Dendritic cell treated with granulocyte-macrophage colony-stimulating factor and Interleukin-4, amounts not matched to agents 40 ng/mL and 50 ng/mL, for 4 days (primary cell): Measurements from ENCODE around the gene GREM1.

Experiments
- H3K27ac Mint-ChIP-seq: one replicate; pipeline ENCODE4 v1.8.0; 2022; ENCODE audit warnings: mild to moderate bottlenecking, mixed read lengths
- H3K27me3 Mint-ChIP-seq: one replicate; pipeline ENCODE4 v1.8.0; 2022; ENCODE audit warnings: mild to moderate bottlenecking, mixed read lengths
- H3K36me3 Mint-ChIP-seq: one replicate; pipeline ENCODE4 v1.8.0; 2022; ENCODE audit warnings: low read depth, mixed read lengths
- H3K4me1 Mint-ChIP-seq: one replicate; pipeline ENCODE4 v1.8.0; 2022; ENCODE audit warnings: low read depth, mixed read lengths
- H3K4me3 Mint-ChIP-seq: one replicate; pipeline ENCODE4 v1.8.0; 2022; ENCODE audit warnings: mild to moderate bottlenecking, moderate library complexity, mixed read lengths
- H3K9me3 Mint-ChIP-seq: one replicate; pipeline ENCODE4 v1.8.0; 2022; ENCODE audit warnings: mixed read lengths
- intact Hi-C: fragments of 100-400 bp; cut with micrococcal nuclease; formaldehyde crosslinking; loops from one replicate; pipeline ENCODE4 v1.15.0; 2022

GREM1 gene

DNA sequence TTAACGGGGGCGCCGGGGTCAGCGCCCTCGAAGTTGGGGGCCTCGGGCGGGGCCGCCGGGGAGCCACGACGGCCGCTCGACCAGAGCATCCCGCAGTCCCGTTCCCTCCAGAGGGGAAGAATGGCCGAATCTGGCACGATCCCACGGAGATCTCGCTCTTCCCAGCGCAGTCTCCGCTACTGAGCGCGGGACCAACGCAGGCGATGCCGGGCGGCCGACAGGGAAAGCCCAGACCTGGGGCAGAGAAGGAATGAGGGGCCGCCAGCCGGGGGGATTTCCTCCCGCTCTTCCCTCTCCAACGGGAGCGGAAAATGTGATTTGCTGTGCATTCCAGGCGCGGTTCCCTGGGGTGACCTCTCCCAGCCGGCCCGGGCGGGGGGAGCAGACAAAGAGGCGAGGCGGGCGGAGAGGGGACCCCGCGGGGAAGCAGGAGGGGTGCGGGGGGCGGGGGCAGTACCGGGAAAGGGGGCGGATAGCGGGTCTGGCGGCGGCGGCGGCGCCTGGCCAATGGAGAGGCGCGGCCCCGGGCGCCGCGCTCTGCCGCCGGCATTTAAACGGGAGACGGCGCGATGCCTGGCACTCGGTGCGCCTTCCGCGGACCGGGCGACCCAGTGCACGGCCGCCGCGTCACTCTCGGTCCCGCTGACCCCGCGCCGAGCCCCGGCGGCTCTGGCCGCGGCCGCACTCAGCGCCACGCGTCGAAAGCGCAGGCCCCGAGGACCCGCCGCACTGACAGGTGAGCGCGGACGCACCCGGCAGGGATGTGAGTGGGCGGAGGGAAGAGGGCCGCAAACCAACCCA lies at the start of gene GREM1:
TSS of gene GREM1 (plus strand) at position 579 of the 801 bp plus-strand sequence. CDS start 12,687 bp downstream, outside the sequence.
- Mint-ChIP-seq H3K27me3 (peaks cover 79% of the 10 kb centered on the region), H3K27ac (no peak within 1 kb of the TSS), H3K9me3 (no peaks in the 10 kb centered on the region), H3K4me1 (peaks cover 26% of the 10 kb centered on the region), H3K36me3 (no peaks in the 10 kb centered on the region), H3K4me3 (peak within 1 kb of the TSS; percentile 72)
- intact Hi-C loops = no loop called here

- intact Hi-C loops = loop anchor here (10.0 kb wide), 2 partner anchors 56 to 176 kb away; no protein-coding TSS in a partner anchor
- Mint-ChIP-seq H3K4me1 (no peaks in the 10 kb centered on the region), H3K9me3 (no peaks in the 10 kb centered on the region), H3K27ac (no peak overlapping the region), H3K27me3 (no peaks in the 10 kb centered on the region), H3K4me3 (no peak overlapping the region), H3K36me3 (no peaks in the 10 kb centered on the region)
Observed at GRCh38 chr15:32668942-32669341, 48.9 kb upstream of the GREM1 start.

DNA sequence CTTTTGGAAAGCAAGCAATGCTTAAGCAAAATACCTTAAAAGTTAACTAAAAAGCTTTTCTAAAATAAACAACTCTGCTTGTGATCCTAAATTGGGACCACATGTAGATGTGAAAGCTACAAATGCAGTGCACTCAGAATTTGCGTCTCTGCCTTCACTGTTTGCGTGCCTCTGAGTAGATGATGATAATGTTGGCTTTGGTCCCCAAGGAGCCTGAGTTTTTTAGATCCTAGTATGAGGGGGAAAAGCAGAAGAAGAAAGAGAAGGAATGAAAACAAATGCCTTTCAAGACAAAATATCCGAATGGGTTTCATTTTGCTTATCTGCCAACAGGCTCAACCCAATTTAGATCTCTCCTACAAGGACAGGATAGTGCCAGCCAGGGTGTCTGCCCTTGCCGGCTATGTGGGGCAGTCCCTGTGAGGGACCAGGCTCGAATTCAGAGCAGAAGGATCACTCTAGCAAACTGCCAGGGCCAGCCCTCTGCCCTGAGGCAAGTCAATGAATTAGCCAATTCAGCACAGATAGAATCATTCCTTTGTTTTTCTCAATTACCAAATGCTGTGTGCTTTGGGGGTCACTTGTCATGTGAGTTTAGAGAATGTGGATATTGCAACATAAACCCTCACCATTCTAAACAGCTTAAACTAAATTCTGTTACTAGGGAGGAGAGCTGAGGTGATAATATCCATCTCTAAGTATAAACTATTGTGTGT lies 47.8 kb upstream of the GREM1 start:
- Mint-ChIP-seq H3K4me3 (no peak overlapping the region), H3K9me3 (no peaks in the 10 kb centered on the region), H3K27me3 (no peaks in the 10 kb centered on the region), H3K27ac (no peak overlapping the region), H3K36me3 (no peaks in the 10 kb centered on the region), H3K4me1 (no peaks in the 10 kb centered on the region)
- intact Hi-C loops = loop anchor here (10.0 kb wide), 2 partner anchors 55 to 175 kb away; no protein-coding TSS in a partner anchor

GRCh38 chr15:32670623-32671022 lies 47.2 kb upstream of the GREM1 start:
- Mint-ChIP-seq H3K9me3 (no peaks in the 10 kb centered on the region), H3K36me3 (no peaks in the 10 kb centered on the region), H3K4me1 (peaks cover 5% of the 10 kb centered on the region), H3K4me3 (no peak overlapping the region), H3K27ac (no peak overlapping the region), H3K27me3 (no peaks in the 10 kb centered on the region)
- intact Hi-C loops = no loop called here

GRCh38 chr15:32671339-32672325 lies 46.2 kb upstream of the GREM1 start:
- no peaks in the 10 kb centered on the region for H3K36me3 Mint-ChIP-seq
- intact Hi-C loops = no loop called here
- no peak overlapping the region for H3K27ac Mint-ChIP-seq
- no peaks in the 10 kb centered on the region for H3K9me3 Mint-ChIP-seq
- no peak overlapping the region for H3K4me3 Mint-ChIP-seq
- H3K27me3 Mint-ChIP-seq = no peaks in the 10 kb centered on the region
- peaks cover 7% of the 10 kb centered on the region for H3K4me1 Mint-ChIP-seq

DNA sequence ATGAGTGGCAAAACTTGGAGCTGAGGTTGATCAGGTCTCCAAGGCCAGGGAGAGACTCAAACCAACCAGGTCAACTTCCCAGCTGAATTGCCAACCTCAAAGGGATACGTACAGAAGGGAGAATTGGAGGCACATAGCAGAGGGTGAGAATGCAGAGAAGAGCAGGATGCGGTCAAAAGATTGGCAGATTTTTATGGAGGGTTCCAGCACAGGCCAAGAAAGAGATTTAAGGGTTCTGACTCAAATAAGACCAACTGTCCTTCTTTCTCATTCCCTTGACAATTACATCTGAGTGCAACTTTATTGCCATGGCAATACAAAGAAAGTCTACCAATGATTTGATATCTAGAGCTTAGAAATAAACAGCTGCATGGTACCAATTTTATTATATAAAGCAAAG lies 43.1 kb upstream of the GREM1 start:
- no peaks in the 10 kb centered on the region for H3K36me3 Mint-ChIP-seq
- H3K4me3 Mint-ChIP-seq = no peak overlapping the region
- no peaks in the 10 kb centered on the region for H3K9me3 Mint-ChIP-seq
- H3K27me3 Mint-ChIP-seq = no peaks in the 10 kb centered on the region
- peaks cover 7% of the 10 kb centered on the region for H3K4me1 Mint-ChIP-seq
- intact Hi-C loops = no loop called here
- H3K27ac Mint-ChIP-seq = no peak overlapping the region

- H3K4me1 Mint-ChIP-seq = peaks cover 7% of the 10 kb centered on the region
- no peaks in the 10 kb centered on the region for H3K36me3 Mint-ChIP-seq
- no peaks in the 10 kb centered on the region for H3K9me3 Mint-ChIP-seq
- intact Hi-C loops = no loop called here
- H3K4me3 Mint-ChIP-seq = no peak overlapping the region
- no peak overlapping the region for H3K27ac Mint-ChIP-seq
- H3K27me3 Mint-ChIP-seq = no peaks in the 10 kb centered on the region
Observed at GRCh38 chr15:32675466-32675865, 42.3 kb upstream of the GREM1 start.

DNA sequence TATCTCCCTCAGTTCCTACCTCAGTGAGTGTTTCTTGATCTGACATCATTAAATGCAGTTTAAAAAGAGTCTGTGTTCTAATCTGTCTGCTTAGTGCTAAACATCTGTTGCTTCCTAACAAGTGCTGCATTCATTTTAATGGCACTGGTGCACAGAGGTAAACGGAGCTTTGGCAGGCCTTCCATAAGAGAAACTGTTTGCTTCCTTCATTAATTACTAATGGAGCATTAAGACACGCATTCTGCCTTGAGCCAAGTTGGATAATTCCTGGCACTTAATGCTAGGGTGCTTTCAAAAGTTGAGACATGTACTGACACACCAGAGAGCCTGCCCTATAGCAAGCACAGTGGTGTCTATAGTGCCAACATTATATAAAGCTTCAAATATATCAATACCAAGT lies 41.6 kb upstream of the GREM1 start:
- Mint-ChIP-seq H3K4me1 (peaks cover 7% of the 10 kb centered on the region), H3K4me3 (no peak overlapping the region), H3K27me3 (no peaks in the 10 kb centered on the region), H3K9me3 (no peaks in the 10 kb centered on the region), H3K36me3 (no peaks in the 10 kb centered on the region), H3K27ac (no peak overlapping the region)
- intact Hi-C loops = no loop called here

DNA sequence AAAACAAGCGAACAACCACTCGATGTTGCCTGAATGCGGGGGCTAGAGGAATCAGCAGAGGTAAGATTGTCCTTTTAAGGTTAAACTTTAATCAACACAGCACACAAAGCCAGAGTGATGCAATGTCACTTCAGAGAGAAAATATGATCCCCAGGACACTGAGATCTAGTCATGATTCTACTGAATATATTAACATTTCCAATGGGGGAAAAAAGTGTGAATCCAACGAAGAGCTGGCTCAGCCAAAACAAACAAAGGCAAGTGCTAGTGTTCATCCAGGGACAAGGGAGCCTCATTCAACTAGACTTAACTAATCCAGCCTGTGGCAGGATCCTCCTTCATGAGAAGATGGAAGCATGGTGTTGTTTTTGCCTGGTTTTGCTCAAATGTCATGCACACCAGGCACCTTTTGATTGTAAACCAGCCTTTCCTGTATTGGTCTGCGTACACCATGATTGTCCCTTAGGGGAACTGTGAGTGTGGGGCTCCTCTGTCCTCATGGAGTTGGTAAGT lies 40.5 kb upstream of the GREM1 start:
- Mint-ChIP-seq H3K27me3 (no peaks in the 10 kb centered on the region), H3K4me1 (peaks cover 8% of the 10 kb centered on the region), H3K27ac (no peak overlapping the region), H3K4me3 (no peak overlapping the region), H3K36me3 (no peaks in the 10 kb centered on the region), H3K9me3 (no peaks in the 10 kb centered on the region)
- intact Hi-C loops = no loop called here

DNA sequence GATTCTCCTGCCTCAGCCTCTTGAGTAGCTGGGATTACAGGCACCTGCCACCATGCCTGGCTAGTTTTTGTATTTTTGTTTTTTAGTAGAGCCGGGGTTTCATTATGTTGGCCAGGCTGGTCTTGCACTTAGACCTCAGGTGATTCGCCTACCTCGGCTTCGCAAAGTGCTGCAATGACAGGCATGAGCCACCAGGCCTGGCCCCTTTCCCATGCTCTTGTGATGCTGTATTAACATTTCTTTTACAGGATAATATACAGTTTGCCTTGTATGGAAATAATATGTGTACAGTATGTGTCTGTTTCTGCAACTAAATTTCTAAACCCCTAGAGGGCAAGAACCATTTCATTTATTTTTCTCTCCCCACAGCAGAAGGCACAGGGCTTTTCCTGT lies 38.5 kb upstream of the GREM1 start:
- intact Hi-C loops = no loop called here
- H3K27ac Mint-ChIP-seq = no peak overlapping the region
- H3K27me3 Mint-ChIP-seq = no peaks in the 10 kb centered on the region

GRCh38 chr15:32682569-32682968 lies 35.2 kb upstream of the GREM1 start:
- Mint-ChIP-seq H3K36me3 (no peaks in the 10 kb centered on the region), H3K9me3 (no peaks in the 10 kb centered on the region), H3K4me3 (no peak overlapping the region), H3K27me3 (no peaks in the 10 kb centered on the region), H3K4me1 (peaks cover 40% of the 10 kb centered on the region), H3K27ac (no peak overlapping the region)
- intact Hi-C loops = no loop called here

More for the DNA sequence above, 38.5 kb upstream of the GREM1 start:
- peaks cover 28% of the 10 kb centered on the region for H3K4me1 Mint-ChIP-seq
- H3K36me3 Mint-ChIP-seq = no peaks in the 10 kb centered on the region
- H3K4me3 Mint-ChIP-seq = no peak overlapping the region
- no peaks in the 10 kb centered on the region for H3K9me3 Mint-ChIP-seq

- H3K9me3 Mint-ChIP-seq = no peaks in the 10 kb centered on the region
- intact Hi-C loops = no loop called here
- no peak overlapping the region for H3K27ac Mint-ChIP-seq
- H3K27me3 Mint-ChIP-seq = no peaks in the 10 kb centered on the region
- peaks cover 40% of the 10 kb centered on the region for H3K4me1 Mint-ChIP-seq
- H3K36me3 Mint-ChIP-seq = no peaks in the 10 kb centered on the region
- no peak overlapping the region for H3K4me3 Mint-ChIP-seq
Observed at GRCh38 chr15:32682977-32683630, 34.7 kb upstream of the GREM1 start.

DNA sequence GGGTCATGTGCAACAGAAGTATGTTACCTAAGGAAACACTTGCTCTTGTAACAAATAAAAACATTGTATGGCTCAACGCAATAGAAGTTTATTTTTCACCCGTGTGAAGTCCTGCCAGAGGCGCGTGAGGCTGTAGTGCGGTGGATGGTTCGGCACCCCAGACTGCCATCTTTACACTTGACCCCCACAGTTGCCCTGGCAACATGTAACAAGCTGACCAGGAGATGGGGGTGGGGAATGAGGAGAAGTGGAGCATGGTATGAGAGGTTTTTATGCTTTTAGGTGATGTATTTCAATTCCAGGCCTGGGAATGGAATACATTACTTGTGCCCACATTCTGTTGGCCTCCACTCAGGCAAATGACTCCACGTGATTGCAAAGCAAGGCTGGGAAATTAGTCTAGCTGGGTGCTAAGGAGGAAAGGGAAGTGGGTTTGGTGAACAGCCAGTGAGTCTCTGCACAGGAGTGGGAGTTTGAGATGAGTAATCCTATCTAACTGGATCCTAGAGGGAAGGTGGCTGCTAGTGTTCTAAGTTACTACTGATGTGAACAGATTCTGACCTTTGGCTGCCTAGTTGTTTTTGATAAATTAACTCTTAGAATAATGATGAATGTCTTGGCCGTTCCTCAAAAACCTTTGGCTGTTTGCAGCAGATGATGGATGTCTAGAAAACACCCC lies 33.8 kb upstream of the GREM1 start:
- no peak overlapping the region for H3K27ac Mint-ChIP-seq
- H3K9me3 Mint-ChIP-seq = no peaks in the 10 kb centered on the region
- H3K27me3 Mint-ChIP-seq = no peaks in the 10 kb centered on the region
- H3K4me3 Mint-ChIP-seq = no peak overlapping the region
- H3K36me3 Mint-ChIP-seq = no peaks in the 10 kb centered on the region
- intact Hi-C loops = no loop called here
- H3K4me1 Mint-ChIP-seq = peaks cover 40% of the 10 kb centered on the region
